Measurements from ENCODE around the gene IFITM5.

DNA sequence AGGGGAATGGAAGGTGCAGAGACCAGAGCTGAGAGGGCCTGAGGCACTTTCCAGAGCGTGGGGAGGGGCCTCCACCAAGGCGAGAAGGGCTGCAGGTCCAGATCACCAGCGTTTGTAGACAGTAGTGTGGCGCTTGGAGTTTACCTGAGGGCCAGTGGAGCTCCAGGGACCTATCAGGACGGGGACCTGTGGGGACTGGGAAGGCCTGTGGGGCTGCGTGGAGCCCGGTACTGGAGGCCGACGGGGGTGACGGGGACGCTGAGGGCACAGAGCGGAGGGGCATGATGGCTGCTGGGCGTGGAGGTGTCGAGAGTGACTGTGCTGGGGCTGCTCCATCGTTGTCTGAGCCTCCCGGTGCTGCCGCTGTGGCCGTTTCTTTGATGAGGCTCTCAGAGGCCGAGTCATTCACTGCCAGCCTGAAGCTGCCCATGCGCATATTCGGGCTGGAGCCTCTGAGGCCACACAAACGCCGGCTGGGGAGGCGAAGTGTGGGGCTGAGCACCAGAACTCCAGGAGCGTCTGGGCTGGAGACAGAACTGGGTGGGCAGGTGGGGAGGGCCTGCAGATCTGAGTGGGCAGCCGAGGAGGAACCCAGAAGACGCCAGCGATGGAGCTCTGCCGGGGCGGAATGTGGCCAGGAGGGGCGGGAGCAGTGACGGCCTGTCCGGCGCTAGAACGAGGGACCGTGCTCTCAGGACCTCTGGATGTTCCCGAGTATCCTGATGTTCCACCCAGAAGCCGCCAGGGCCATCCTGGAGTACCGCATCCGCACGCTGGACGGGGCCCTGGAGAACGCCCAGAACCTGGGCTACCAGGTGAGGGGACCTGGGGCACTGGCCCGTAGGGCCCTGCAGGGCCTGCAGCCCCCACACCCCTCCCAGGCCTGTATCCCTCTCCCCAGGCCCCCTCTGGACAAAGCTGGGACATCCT, 7.8 kb downstream of the IFITM5 start:
- TF ChIP-seq POLR2A (IDR thresholded peaks at IDR 0.05), result no peak
- TF ChIP-seq, protein P1, sequence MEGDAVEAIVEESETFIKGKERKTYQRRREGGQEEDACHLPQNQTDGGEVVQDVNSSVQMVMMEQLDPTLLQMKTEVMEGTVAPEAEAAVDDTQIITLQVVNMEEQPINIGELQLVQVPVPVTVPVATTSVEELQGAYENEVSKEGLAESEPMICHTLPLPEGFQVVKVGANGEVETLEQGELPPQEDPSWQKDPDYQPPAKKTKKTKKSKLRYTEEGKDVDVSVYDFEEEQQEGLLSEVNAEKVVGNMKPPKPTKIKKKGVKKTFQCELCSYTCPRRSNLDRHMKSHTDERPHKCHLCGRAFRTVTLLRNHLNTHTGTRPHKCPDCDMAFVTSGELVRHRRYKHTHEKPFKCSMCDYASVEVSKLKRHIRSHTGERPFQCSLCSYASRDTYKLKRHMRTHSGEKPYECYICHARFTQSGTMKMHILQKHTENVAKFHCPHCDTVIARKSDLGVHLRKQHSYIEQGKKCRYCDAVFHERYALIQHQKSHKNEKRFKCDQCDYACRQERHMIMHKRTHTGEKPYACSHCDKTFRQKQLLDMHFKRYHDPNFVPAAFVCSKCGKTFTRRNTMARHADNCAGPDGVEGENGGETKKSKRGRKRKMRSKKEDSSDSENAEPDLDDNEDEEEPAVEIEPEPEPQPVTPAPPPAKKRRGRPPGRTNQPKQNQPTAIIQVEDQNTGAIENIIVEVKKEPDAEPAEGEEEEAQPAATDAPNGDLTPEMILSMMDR (IDR thresholded peaks at IDR 0.05), result no peak
- no peak for TF ChIP-seq EP300 (IDR thresholded peaks at IDR 0.05)

Data from ovary (tissue), 3 donors.